Gastroesophageal sphincter (tissue), 3 donors: ENCODE measurements around the gene MT1G.

Experiments used
- EP300 ChIP-seq: sonication (generic); formaldehyde crosslinking; IDR thresholded peaks from one replicate; pipeline ENCODE4 v1.6.1; 2017; ENCODE audit warnings: antibody characterized with exemption, mild to moderate bottlenecking
- POLR2A ChIP-seq, 2 donors: fragments of 450-650 bp; IDR thresholded peaks; one replicate each; pipeline ENCODE4 v1.6.1; 2017; ENCODE audit warnings: antibody characterized with exemption in 2 of 2, mild to moderate bottlenecking in 2 of 2, moderate library complexity in 1 of 2
- POLR2AphosphoS5 ChIP-seq: sonication (generic); formaldehyde crosslinking; IDR thresholded peaks from one replicate; pipeline ENCODE4 v1.6.1; 2017; ENCODE audit warnings: antibody characterized with exemption
- TF ChIP-seq, protein P1 (sequence below), 4 experiments: fragments of 200-600 bp in 2 of 4; fragments of 450-650 bp in 2 of 4; sonication (generic) in 1 of 4; IDR thresholded peaks; one replicate each; pipeline ENCODE4 v1.5.1; 2017 to 2019; ENCODE audit warnings: antibody characterized with exemption in 4 of 4, mild to moderate bottlenecking in 2 of 4, moderate library complexity in 2 of 4

GRCh38 chr16:56623637-56624036 is 44.2 kb downstream of the MT1G start:
- TF ChIP-seq, protein P1, sequence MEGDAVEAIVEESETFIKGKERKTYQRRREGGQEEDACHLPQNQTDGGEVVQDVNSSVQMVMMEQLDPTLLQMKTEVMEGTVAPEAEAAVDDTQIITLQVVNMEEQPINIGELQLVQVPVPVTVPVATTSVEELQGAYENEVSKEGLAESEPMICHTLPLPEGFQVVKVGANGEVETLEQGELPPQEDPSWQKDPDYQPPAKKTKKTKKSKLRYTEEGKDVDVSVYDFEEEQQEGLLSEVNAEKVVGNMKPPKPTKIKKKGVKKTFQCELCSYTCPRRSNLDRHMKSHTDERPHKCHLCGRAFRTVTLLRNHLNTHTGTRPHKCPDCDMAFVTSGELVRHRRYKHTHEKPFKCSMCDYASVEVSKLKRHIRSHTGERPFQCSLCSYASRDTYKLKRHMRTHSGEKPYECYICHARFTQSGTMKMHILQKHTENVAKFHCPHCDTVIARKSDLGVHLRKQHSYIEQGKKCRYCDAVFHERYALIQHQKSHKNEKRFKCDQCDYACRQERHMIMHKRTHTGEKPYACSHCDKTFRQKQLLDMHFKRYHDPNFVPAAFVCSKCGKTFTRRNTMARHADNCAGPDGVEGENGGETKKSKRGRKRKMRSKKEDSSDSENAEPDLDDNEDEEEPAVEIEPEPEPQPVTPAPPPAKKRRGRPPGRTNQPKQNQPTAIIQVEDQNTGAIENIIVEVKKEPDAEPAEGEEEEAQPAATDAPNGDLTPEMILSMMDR (IDR thresholded peaks at IDR 0.05): no peak
- TF ChIP-seq POLR2A (IDR thresholded peaks at IDR 0.05) (no peak), POLR2AphosphoS5 (no peak), EP300 (no peak)
